ENCODE measurements around the gene NOTCH2. TPM values are rescaled to one million over a fixed set of nuclear protein-coding genes. Genes with fewer than 3 reads are reported as not detected.

NOTCH2 gene
- total and polyA plus RNA-seq, 10 of the 15 experiments (the other 5 are each of a cell fraction or from before 2014, with no cell fraction given) = 0.02 to 2.0 (median 0.62) TPM; not detected in 1

GRCh38 chr1:119895102-119895501 is 174.4 kb downstream of the NOTCH2 start:
- ATAC-seq = no peak
- Histone ChIP-seq H3K4me3 (no peak overlapping the region), H3K27me3 (replicated peaks in 1 of 2; ENCODE audit: control insufficient read depth in 2 of 2, insufficient read depth in 2 of 2, low read length in 1 of 2) (peaks cover 0 to 3% of the 10 kb centered on the region in 2 experiments; a peak in 3 of 4 replicates), H3K27ac (ENCODE audit: control insufficient read depth, insufficient read depth) (no peak overlapping the region), H3K4me1 (ENCODE audit: control insufficient read depth, insufficient read depth, low read length) (no peaks in the 10 kb centered on the region), H3K36me3 (ENCODE audit: control insufficient read depth in 2 of 2, insufficient read depth in 2 of 2, low read length in 1 of 2) (no peaks in the 10 kb centered on the region), H3K9ac (ENCODE audit: control insufficient read depth, insufficient read depth, low read length) (no peak overlapping the region), H4K20me1 (ENCODE audit: control insufficient read depth, insufficient read depth) (no peaks in the 10 kb centered on the region), H3K4me2 (ENCODE audit: control insufficient read depth, insufficient read depth) (no peak overlapping the region), H3K79me2 (ENCODE audit: control insufficient read depth, insufficient read depth, low read length) (no peaks in the 10 kb centered on the region), H3K9me3 (replicated peaks; ENCODE audit: control insufficient read depth, insufficient read depth, low read length) (no peaks in the 10 kb centered on the region), H2AFZ (ENCODE audit: control insufficient read depth, low read depth, low read length) (no peak overlapping the region)
- 21% methylated on average over 4 of the region's 4 CpGs for WGBS (ENCODE audit: insufficient coverage, insufficient replicate concordance, low lambda C conversion rate, missing lambda C conversion rate)
- RAD21 ChIA-PET (ENCODE audit: unreplicated experiment) = no interaction called here
- BruUV-seq (replicated peaks) = no TSS peak
- no peak for FAIRE-seq
- intact Hi-C loops (cut with micrococcal nuclease; ENCODE audit: unreplicated experiment) (no loop called here), in situ Hi-C loops (cut with MboI) (no loop called here)
- no peak for TF ChIP-seq CHD4 (IDR thresholded peaks at IDR 0.05)
- no peak for TF ChIP-seq ZNF24 (IDR thresholded peaks at IDR 0.05)
- no peak for TF ChIP-seq MTA3 (IDR thresholded peaks at IDR 0.05; ENCODE audit: borderline replicate concordance, low read length)
- SMC1A ChIA-PET (ENCODE audit: uncharacterized antibody, unreplicated experiment) = no interaction called here
- CTCF ChIA-PET = interaction anchor here (1.8 kb wide), 1 partner anchor 9 kb away, joined by 3 read pairs; no protein-coding TSS in a partner anchor
- POLR2A ChIA-PET = no interaction called here
- no peak for DNase-seq (ENCODE audit: low read depth, low spot score)

- H3K4me1 ChIP-seq (ENCODE audit: control insufficient read depth, insufficient read depth, low read length) = no peaks in the 10 kb centered on the region
- SMC1A ChIA-PET (ENCODE audit: uncharacterized antibody, unreplicated experiment) = no interaction called here
- H3K79me2 ChIP-seq (ENCODE audit: control insufficient read depth, insufficient read depth, low read length) = no peaks in the 10 kb centered on the region
- H3K27ac ChIP-seq (ENCODE audit: control insufficient read depth, insufficient read depth) = no peak overlapping the region
- RAD21 ChIA-PET (ENCODE audit: unreplicated experiment) = no interaction called here
- CTCF ChIA-PET = interaction anchor here (1.8 kb wide), 1 partner anchor 8 kb away, joined by 3 read pairs; no protein-coding TSS in a partner anchor
- no peaks in the 10 kb centered on the region for H4K20me1 ChIP-seq (ENCODE audit: control insufficient read depth, insufficient read depth)
- H3K4me3 ChIP-seq = no peak overlapping the region
- POLR2A ChIA-PET = no interaction called here
- no TSS peak for BruUV-seq (replicated peaks)
- no peaks in the 10 kb centered on the region for H3K36me3 ChIP-seq (ENCODE audit: control insufficient read depth in 2 of 2, insufficient read depth in 2 of 2, low read length in 1 of 2)
- TF ChIP-seq PAX5 (IDR thresholded peaks at IDR 0.05; ENCODE audit: borderline replicate concordance, low read depth, low read length) (no peak), BCL11A (IDR thresholded peaks at IDR 0.05; ENCODE audit: low read depth, low read length) (no peak), PAX8 (IDR thresholded peaks at IDR 0.05) (no peak), IKZF2 (IDR thresholded peaks at IDR 0.05) (no peak), ZSCAN29 (IDR thresholded peaks at IDR 0.05) (no peak)
- DNase-seq (ENCODE audit: low read depth, low spot score) (no peak), ATAC-seq (no peak), FAIRE-seq (no peak)
- H3K9me3 ChIP-seq (replicated peaks; ENCODE audit: control insufficient read depth, insufficient read depth, low read length) = no peaks in the 10 kb centered on the region
- peaks cover 0 to 3% of the 10 kb centered on the region in 2 experiments; a peak in 3 of 4 replicates for H3K27me3 ChIP-seq (replicated peaks in 1 of 2; ENCODE audit: control insufficient read depth in 2 of 2, insufficient read depth in 2 of 2, low read length in 1 of 2)
- H2AFZ ChIP-seq (ENCODE audit: control insufficient read depth, low read depth, low read length) = no peak overlapping the region
- in situ Hi-C loops (cut with MboI) = no loop called here
- intact Hi-C loops (cut with micrococcal nuclease; ENCODE audit: unreplicated experiment) = no loop called here
- H3K4me2 ChIP-seq (ENCODE audit: control insufficient read depth, insufficient read depth) = no peak overlapping the region
- H3K9ac ChIP-seq (ENCODE audit: control insufficient read depth, insufficient read depth, low read length) = no peak overlapping the region
- 33% methylated on average over 10 of the region's 10 CpGs for WGBS (ENCODE audit: insufficient coverage, insufficient replicate concordance, low lambda C conversion rate, missing lambda C conversion rate)
These were observed 175.4 kb downstream of the NOTCH2 start for GRCh38 chr1:119893827-119894700.

Measured in GM12878 (cell line).